ENCODE measurements around the gene PARN. TPM values are rescaled to one million over a fixed set of nuclear protein-coding genes. Genes with fewer than 3 reads are reported as not detected.
A peak's percentile ranks its signal among the peaks of the same experiment; 100 is the strongest.
"Not testable (repeated sequence)": the region's sequence is repeated elsewhere in the genome, so short reads cannot be mapped to it uniquely, and the experiment has no call there.

PARN gene
- polyA plus RNA-seq, 3 donors, result 18.4 to 24.4 (median 19.1) TPM

DNA sequence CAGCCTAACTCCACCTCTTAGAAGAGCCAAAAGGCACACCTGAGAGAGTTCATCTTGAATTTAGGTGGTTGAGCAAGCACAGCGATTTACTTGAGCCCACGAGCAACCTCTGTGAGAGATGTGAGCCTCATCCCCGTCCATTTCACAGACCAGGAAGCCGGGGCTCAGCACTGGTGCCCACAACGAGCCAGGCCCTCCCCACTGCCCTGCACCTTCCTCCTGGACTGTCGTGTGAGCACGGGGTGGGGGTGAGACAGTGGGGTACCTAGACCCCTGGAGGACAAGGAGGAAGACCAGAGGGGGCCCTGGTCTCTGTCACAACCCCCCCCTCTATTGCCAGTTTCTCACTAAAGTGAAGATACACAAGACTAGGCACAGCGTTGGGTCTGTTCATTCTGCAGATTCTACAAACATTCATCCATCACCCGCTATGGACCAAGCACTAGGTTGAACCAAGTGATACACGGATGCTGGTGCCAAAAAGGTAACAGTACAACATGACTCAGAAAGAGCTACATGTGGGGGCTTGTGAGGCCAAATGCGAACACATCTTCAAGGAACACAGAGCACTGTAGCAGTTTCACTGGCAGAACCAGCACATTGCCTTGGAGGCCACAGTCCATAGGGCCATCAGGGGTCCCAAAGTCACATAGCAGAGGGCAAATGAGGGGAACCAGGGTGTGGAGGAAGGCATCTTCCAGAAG is 231.9 kb downstream of the PARN start:
- no peaks in the 10 kb centered on the region for H4K20me1 ChIP-seq (ENCODE audit: insufficient read depth, low read length)
- H3K4me2 ChIP-seq (replicated peaks; ENCODE audit: extremely low read depth, low read length, poor library complexity, severe bottlenecking), result no peak overlapping the region
- no peaks in the 10 kb centered on the region for H3K79me2 ChIP-seq (ENCODE audit: insufficient read depth, low read length)
- Mint-ChIP-seq H3K27me3 (ENCODE audit: low read depth in 3 of 3) (peaks cover 0 to 8% (median 3%) of the 10 kb centered on the region in 3 donors), H3K4me1 (peaks cover 4% of the 10 kb centered on the region), H3K4me3 (no peak overlapping the region), H3K36me3 (no peaks in the 10 kb centered on the region), H3K9me3 (peaks cover 0 to 3% (median 0%) of the 10 kb centered on the region in 7 donors), H3K27ac (peak overlapping the region in 1 of 7 donors; percentile 36)
- H3K4me3 ChIP-seq (replicated peaks in 1 of 3; ENCODE audit: low read depth in 2 of 3, low read length in 3 of 3), result no peak overlapping the region
- H3K36me3 ChIP-seq (replicated peaks in 1 of 2; ENCODE audit: control insufficient read depth in 1 of 2, insufficient read depth in 2 of 2, low read length in 2 of 2), result no peaks in the 10 kb centered on the region
- no peaks in the 10 kb centered on the region for H3K27me3 ChIP-seq (ENCODE audit: control insufficient read depth in 2 of 2, insufficient read depth in 2 of 2, low read length in 2 of 2)
- H3K9me3 ChIP-seq (replicated peaks in 1 of 2; ENCODE audit: control insufficient read depth in 1 of 2, insufficient read depth in 1 of 2, low read length in 2 of 2), result no peaks in the 10 kb centered on the region
- 98% methylated on average over 5 of the region's 11 CpGs for WGBS (ENCODE audit: insufficient coverage)
- intact Hi-C loops (cut with micrococcal nuclease), result no loop called here
- H2AFZ ChIP-seq (ENCODE audit: insufficient read depth, low read depth, low read length, poor library complexity, severe bottlenecking), result no peak overlapping the region
- DNase-seq, result no peak
- H3K27ac ChIP-seq (ENCODE audit: low read depth in 1 of 2, low read length in 2 of 2), result no peak overlapping the region
- TF ChIP-seq CTCF (IDR thresholded peaks at IDR 0.05), result no peak
- no peak overlapping the region for H3K9ac ChIP-seq (ENCODE audit: insufficient read depth, low read length, poor library complexity, severe bottlenecking)
- no peaks in the 10 kb centered on the region for H3K4me1 ChIP-seq (ENCODE audit: control insufficient read depth in 1 of 2, insufficient read depth in 2 of 2, low read length in 2 of 2)

- H3K79me2 ChIP-seq (ENCODE audit: insufficient read depth, low read length); H3K4me1 ChIP-seq (ENCODE audit: control insufficient read depth in 1 of 2, insufficient read depth in 2 of 2, low read length in 2 of 2); H3K9me3 ChIP-seq (replicated peaks in 1 of 2; ENCODE audit: control insufficient read depth in 1 of 2, insufficient read depth in 1 of 2, low read length in 2 of 2); H3K36me3 ChIP-seq (replicated peaks in 1 of 2; ENCODE audit: control insufficient read depth in 1 of 2, insufficient read depth in 2 of 2, low read length in 2 of 2); H3K9ac ChIP-seq (ENCODE audit: insufficient read depth, low read length, poor library complexity, severe bottlenecking); H3K4me1 Mint-ChIP-seq; H3K4me3 ChIP-seq (replicated peaks in 1 of 3; ENCODE audit: low read depth in 2 of 3, low read length in 3 of 3); H3K4me2 ChIP-seq (replicated peaks; ENCODE audit: extremely low read depth, low read length, poor library complexity, severe bottlenecking); DNase-seq; intact Hi-C loops (cut with micrococcal nuclease); H3K27ac Mint-ChIP-seq; H3K36me3 Mint-ChIP-seq; H4K20me1 ChIP-seq (ENCODE audit: insufficient read depth, low read length); H3K27ac ChIP-seq (ENCODE audit: low read depth in 1 of 2, low read length in 2 of 2); H3K9me3 Mint-ChIP-seq; H3K4me3 Mint-ChIP-seq; H3K27me3 Mint-ChIP-seq (ENCODE audit: low read depth in 3 of 3); H3K27me3 ChIP-seq (ENCODE audit: control insufficient read depth in 2 of 2, insufficient read depth in 2 of 2, low read length in 2 of 2); H2AFZ ChIP-seq (ENCODE audit: insufficient read depth, low read depth, low read length, poor library complexity, severe bottlenecking): not testable (repeated sequence)
- 94% methylated on average over 2 of the region's 10 CpGs for WGBS (ENCODE audit: insufficient coverage)
Measured at GRCh38 chr16:14395710-14396304, 234.3 kb downstream of the PARN start.

Measured in CD14-positive monocyte (primary cell).